IMR-90 (cell line): ENCODE data around the gene TOR1AIP2. TPM values are rescaled to one million over a fixed set of nuclear protein-coding genes. Genes with fewer than 3 reads are reported as not detected.

Source experiments
- ATAC-seq: fragments of 200-7000 bp; cut with Tn5 transposase; 2 replicates; pipeline ENCODE4 v1.9.1; 2020; ENCODE audit warnings: low read depth, mild to moderate bottlenecking, moderate library complexity
- BruUV-seq: library from RNA; stranded (reverse); fragments of 400-500 nt; replicated peaks from 2 replicates; lab custom pipeline; 2021; lab: Mats Ljungman, UMichigan
- CTCF ChIA-PET: fragments of 300-600 bp; formaldehyde crosslinking; extraction: SDS; loops from one replicate; lab custom pipeline; 2021; ENCODE audit warnings: antibody characterized with exemption; lab: Yijun Ruan, JAX
- POLR2A ChIA-PET: fragments of 300-600 bp; sonication (Branson Sonifier 250); formaldehyde crosslinking; loops from one replicate; lab custom pipeline; 2022; ENCODE audit warnings: antibody characterized with exemption; ENCODE audit not compliant: unreplicated experiment; lab: Charles Lee
- DNase-seq: peaks from one replicate; pipeline ENCODE4 v3.0.0; 2013
- H2AFZ ChIP-seq: replicated peaks from 2 replicates; pipeline ENCODE3; 2013; ENCODE audit warnings: low read length, mild to moderate bottlenecking; ENCODE audit not compliant: poor library complexity
- H2AK5ac ChIP-seq: 2 replicates; pipeline ENCODE4 v1.6.1; 2013; ENCODE audit warnings: low read depth, low read length, inconsistent platforms
- H2AK9ac ChIP-seq: replicated peaks from 2 replicates; pipeline ENCODE3; 2013; ENCODE audit warnings: mild to moderate bottlenecking, low read depth, low read length, moderate library complexity; ENCODE audit not compliant: poor library complexity
- H2BK120ac ChIP-seq: 2 replicates; pipeline ENCODE4 v1.6.1; 2013; ENCODE audit warnings: low read depth, low read length, inconsistent platforms
- H2BK15ac ChIP-seq: 3 replicates; pipeline ENCODE4 v1.6.1; 2013; ENCODE audit warnings: low read depth, low read length, inconsistent platforms
- H2BK20ac ChIP-seq: 2 replicates; pipeline ENCODE4 v1.6.1; 2013; ENCODE audit warnings: low read depth, mild to moderate bottlenecking, inconsistent platforms, low read length, moderate library complexity
- H2BK5ac ChIP-seq: 2 replicates; pipeline ENCODE4 v1.6.1; 2013; ENCODE audit warnings: mild to moderate bottlenecking, low read depth, low read length, inconsistent platforms; ENCODE audit not compliant: poor library complexity, severe bottlenecking
- H3K14ac ChIP-seq: replicated peaks from 2 replicates; pipeline ENCODE4 v1.6.1; 2013; ENCODE audit warnings: low read depth, low read length, inconsistent platforms
- H3K18ac ChIP-seq: 2 replicates; pipeline ENCODE4 v1.6.1; 2013; ENCODE audit warnings: low read depth, low read length, control low read depth
- H3K23ac ChIP-seq: 2 replicates; pipeline ENCODE4 v1.6.1; 2013; ENCODE audit warnings: low read depth, low read length, inconsistent platforms
- H3K27ac ChIP-seq: 2 replicates; pipeline ENCODE4 v1.5.1; 2013; ENCODE audit warnings: mild to moderate bottlenecking, control low read depth, low read length; ENCODE audit not compliant: insufficient read depth
- H3K27me3 ChIP-seq: 2 replicates; pipeline ENCODE4 v1.6.1; 2013; ENCODE audit warnings: low read length; ENCODE audit not compliant: control insufficient read depth, insufficient read depth
- H3K36me3 ChIP-seq: 2 replicates; pipeline ENCODE4 v1.6.1; 2013; ENCODE audit warnings: low read length, mixed read lengths; ENCODE audit not compliant: control insufficient read depth, insufficient read depth
- H3K4ac ChIP-seq: 2 replicates; pipeline ENCODE4 v1.6.1; 2013; ENCODE audit warnings: low read depth, low read length, inconsistent platforms
- H3K4me1 ChIP-seq: 2 replicates; pipeline ENCODE4 v1.6.1; 2013; ENCODE audit warnings: low read length, mixed read lengths; ENCODE audit not compliant: control insufficient read depth, insufficient read depth
- H3K4me2 ChIP-seq: 2 replicates; pipeline ENCODE4 v1.6.1; 2013; ENCODE audit warnings: low read depth, mild to moderate bottlenecking, control low read depth, low read length, moderate library complexity
- H3K4me3 ChIP-seq: 2 replicates; pipeline ENCODE4 v1.5.1; 2013; ENCODE audit warnings: low read depth, mild to moderate bottlenecking, control low read depth, low read length, moderate library complexity; ENCODE audit not compliant: insufficient read depth
- H3K56ac ChIP-seq: 2 replicates; pipeline ENCODE4 v1.6.1; 2013; ENCODE audit warnings: low read length, inconsistent platforms; ENCODE audit not compliant: insufficient read depth; ENCODE audit errors: extremely low read depth
- H3K79me1 ChIP-seq, 2 experiments: 2 replicates each; pipeline ENCODE4 v1.6.1; 2013; ENCODE audit warnings: low read length in 2 of 2, inconsistent platforms in 1 of 2, low read depth in 1 of 2
- H3K9ac ChIP-seq: 2 replicates; pipeline ENCODE4 v1.6.1; 2013; ENCODE audit warnings: low read depth, low read length, control low read depth
- H3K9me1 ChIP-seq: 2 replicates; pipeline ENCODE4 v1.6.1; 2013; ENCODE audit warnings: low read length, inconsistent platforms; ENCODE audit not compliant: insufficient read depth
- H3K9me3 ChIP-seq: 2 replicates; pipeline ENCODE4 v1.6.1; 2013; ENCODE audit warnings: low read length; ENCODE audit not compliant: control insufficient read depth, insufficient read depth
- H4K20me1 ChIP-seq: 2 replicates; pipeline ENCODE4 v1.6.1; 2013; ENCODE audit warnings: low read length, inconsistent platforms; ENCODE audit not compliant: insufficient read depth
- H4K5ac ChIP-seq: 2 replicates; pipeline ENCODE4 v1.6.1; 2013; ENCODE audit warnings: mild to moderate bottlenecking, low read depth, low read length, control low read depth
- H4K8ac ChIP-seq, 2 experiments: 2 replicates each; pipeline ENCODE4 v1.6.1; 2013; ENCODE audit warnings: low read depth in 2 of 2, low read length in 2 of 2, control low read depth in 1 of 2, inconsistent platforms in 1 of 2
- H4K91ac ChIP-seq: 2 replicates; pipeline ENCODE4 v1.6.1; 2013; ENCODE audit warnings: low read depth, low read length, inconsistent platforms; ENCODE audit not compliant: insufficient read depth
- CEBPB ChIP-seq: IDR thresholded peaks from 2 replicates; pipeline ENCODE4 v1.6.1; 2012; ENCODE audit warnings: low read depth, low read length, improper control_type of control experiment
- CHD1 ChIP-seq: IDR thresholded peaks from 2 replicates; pipeline ENCODE4 v1.6.1; 2012; ENCODE audit warnings: low read depth, low read length, improper control_type of control experiment
- ELK1 ChIP-seq: fragments of 150-350 bp; IDR thresholded peaks from 2 replicates; pipeline ENCODE4 v1.6.1; 2016; ENCODE audit warnings: low read depth, mild to moderate bottlenecking, low read length, moderate library complexity, borderline replicate concordance
- MAFK ChIP-seq: IDR thresholded peaks from 2 replicates; pipeline ENCODE4 v1.6.1; 2012; ENCODE audit warnings: low read depth, low read length, improper control_type of control experiment
- MAZ ChIP-seq: IDR thresholded peaks from 2 replicates; pipeline ENCODE4 v1.6.1; 2012; ENCODE audit warnings: low read depth, mild to moderate bottlenecking, low read length, improper control_type of control experiment, moderate library complexity, borderline replicate concordance
- MXI1 ChIP-seq: IDR thresholded peaks from 2 replicates; pipeline ENCODE4 v1.6.1; 2012; ENCODE audit warnings: low read depth, mild to moderate bottlenecking, low read length, moderate library complexity, borderline replicate concordance
- POLR2A ChIP-seq: IDR thresholded peaks from 2 replicates; pipeline ENCODE4 v1.6.1; 2012; ENCODE audit warnings: mild to moderate bottlenecking, low read depth, low read length
- RFX5 ChIP-seq: IDR thresholded peaks from 2 replicates; pipeline ENCODE4 v1.8.0; 2012; ENCODE audit warnings: low read depth, mild to moderate bottlenecking, low read length, moderate library complexity
- SMC3 ChIP-seq: fragments of 150-350 bp; IDR thresholded peaks from 2 replicates; pipeline ENCODE4 v1.6.1; 2016; ENCODE audit warnings: low read depth, mild to moderate bottlenecking, antibody characterized with exemption, low read length, moderate library complexity
- WGBS, 2 experiments: methylation state at CpG; one replicate each; pipeline versions ENCODE4 v1.1.5 to v1.1.7; 2013; ENCODE audit warnings: missing lambda C conversion rate in 2 of 2; ENCODE audit not compliant: insufficient read length in 1 of 2; ENCODE audit errors: extremely low coverage in 2 of 2; 5-methylcytosine and 5-hydroxymethylcytosine counted together
- dilution Hi-C: fragments of 300-500 bp; cut with HindIII; formaldehyde crosslinking; loops from one replicate; pipeline ENCODE4 v1.14.3; 2018; ENCODE audit warnings: low sequenced_read_pairs; ENCODE audit not compliant: unreplicated experiment
- in situ Hi-C: fragments of 300-500 bp; cut with MboI; formaldehyde crosslinking; loops from 3 replicates; pipeline ENCODE4 v1.14.3; 2019; ENCODE audit warnings: low sequenced_read_pairs, inconsistent platforms, mixed read lengths
- intact Hi-C: fragments of 100-400 bp; cut with micrococcal nuclease; formaldehyde crosslinking; loops from 2 replicates; pipeline ENCODE4 v1.10.0; 2022
- polyA plus RNA-seq, 3 experiments: library from polyadenylated mRNA; depleted of rRNA; stranded (reverse); fragments of >200 nt; gene quantifications; 2 replicates each; pipeline ENCODE4 v1.2.3, GENCODE V29; 2012; ENCODE audit warnings: low replicate concordance in 1 of 3
- total RNA-seq: library from RNA; depleted of rRNA; stranded (reverse); fragments of >200 nt; gene quantifications from 2 replicates; pipeline ENCODE4 v1.2.3, GENCODE V29; 2012
- TF ChIP-seq, protein P1 (sequence below): fragments of 150-350 bp; IDR thresholded peaks from 2 replicates; pipeline ENCODE4 v1.6.1; 2017; ENCODE audit warnings: mild to moderate bottlenecking, antibody characterized with exemption, low read length, low read depth

TOR1AIP2 gene
- total and polyA plus RNA-seq, 2 of the 4 experiments (the other 2 are of a cell fraction) = 20.7 to 85.0 TPM

- peaks cover 9% of the 10 kb centered on the region; the same call in 1 of the 2 replicates for H3K9me1 ChIP-seq
- H4K5ac ChIP-seq = no peak overlapping the region
- no peaks in the 10 kb centered on the region; the same call in 1 of the 2 replicates for H3K4me1 ChIP-seq
- no peak overlapping the region for H3K4me2 ChIP-seq
- no peak overlapping the region for H2AK9ac ChIP-seq
- intact Hi-C loops = loop anchor here (10.0 kb wide), 1 partner anchor 604 kb away; no protein-coding TSS in a partner anchor
- H4K91ac ChIP-seq = no peak overlapping the region
- CTCF ChIA-PET = no interaction called here
- H4K8ac ChIP-seq = no peak overlapping the region
- H3K56ac ChIP-seq = no peak overlapping the region
- no peak overlapping the region for H2BK20ac ChIP-seq
- WGBS, 2 experiments = no CpG with 5 or more reads among the region's 1 CpG
- H3K4ac ChIP-seq = no peak overlapping the region
- no peaks in the 10 kb centered on the region for H3K27me3 ChIP-seq
- H2AK5ac ChIP-seq = no peak overlapping the region
- no peak overlapping the region for H2AFZ ChIP-seq
- peaks cover 59% of the 10 kb centered on the region for H4K20me1 ChIP-seq
- H2BK5ac ChIP-seq = no peak overlapping the region
- no peak overlapping the region for H3K27ac ChIP-seq
- no peak overlapping the region for H2BK15ac ChIP-seq
- dilution Hi-C loops = no loop called here
- in situ Hi-C loops = loop anchor here (10.0 to 25.0 kb wide), 2 partner anchors 314 to 541 kb away; no protein-coding TSS in a partner anchor
- H3K23ac ChIP-seq = no peak overlapping the region
- TF ChIP-seq ELK1 (no peak), MXI1 (no peak), MAZ (no peak), MAFK (no peak), RFX5 (no peak), CEBPB (no peak), POLR2A (no peak), CHD1 (no peak), SMC3 (no peak)
- TF ChIP-seq, protein P1, sequence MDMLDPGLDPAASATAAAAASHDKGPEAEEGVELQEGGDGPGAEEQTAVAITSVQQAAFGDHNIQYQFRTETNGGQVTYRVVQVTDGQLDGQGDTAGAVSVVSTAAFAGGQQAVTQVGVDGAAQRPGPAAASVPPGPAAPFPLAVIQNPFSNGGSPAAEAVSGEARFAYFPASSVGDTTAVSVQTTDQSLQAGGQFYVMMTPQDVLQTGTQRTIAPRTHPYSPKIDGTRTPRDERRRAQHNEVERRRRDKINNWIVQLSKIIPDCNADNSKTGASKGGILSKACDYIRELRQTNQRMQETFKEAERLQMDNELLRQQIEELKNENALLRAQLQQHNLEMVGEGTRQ = no peak
- no peak overlapping the region for H3K4me3 ChIP-seq
- H3K79me1 ChIP-seq = peaks cover 23 to 56% of the 10 kb centered on the region in 2 experiments
- no peak overlapping the region for H2BK120ac ChIP-seq
- BruUV-seq = no TSS peak
- H3K9ac ChIP-seq = no peak overlapping the region
- H3K18ac ChIP-seq = no peak overlapping the region
- ATAC-seq (no peak), DNase-seq (no peak)
- no peak overlapping the region for H3K14ac ChIP-seq
- no peaks in the 10 kb centered on the region for H3K9me3 ChIP-seq
- H3K36me3 ChIP-seq = peaks cover 28% of the 10 kb centered on the region
- POLR2A ChIA-PET = no interaction called here
Measured at GRCh38 chr1:179870870-179871269, 6.7 kb downstream of the TOR1AIP2 start.
